GM18868 (cell line): Measurements from ENCODE around the gene DTD1.

Source experiments
- ATAC-seq: cut with Tn5 transposase; IDR thresholded peaks from one replicate; pipeline ENCODE4 v1.9.1; 2021; ENCODE audit warnings: mild to moderate bottlenecking, moderate library complexity; ENCODE audit not compliant: unreplicated experiment

Gene DTD1

DNA sequence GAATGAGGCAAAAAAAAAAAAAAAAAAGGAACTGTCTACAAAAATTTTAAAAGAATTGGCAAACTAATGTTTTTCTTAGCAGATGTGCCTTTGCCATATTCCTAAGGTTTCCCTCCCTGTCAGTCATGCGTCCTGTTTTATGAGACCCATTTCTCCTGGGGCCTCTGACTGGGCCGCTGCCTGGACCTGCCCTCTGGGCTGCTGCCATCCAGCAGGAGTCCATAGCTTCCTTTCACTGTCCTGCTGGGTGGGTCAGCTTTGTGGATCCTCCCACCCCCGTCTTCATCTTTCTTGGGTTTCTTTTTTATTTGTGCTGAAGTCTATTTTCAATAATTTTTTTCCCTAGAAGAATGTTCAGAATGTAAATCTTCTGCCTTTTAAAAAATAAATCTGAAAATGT, 114.9 kb downstream of the DTD1 start:
- no peak for ATAC-seq

DNA sequence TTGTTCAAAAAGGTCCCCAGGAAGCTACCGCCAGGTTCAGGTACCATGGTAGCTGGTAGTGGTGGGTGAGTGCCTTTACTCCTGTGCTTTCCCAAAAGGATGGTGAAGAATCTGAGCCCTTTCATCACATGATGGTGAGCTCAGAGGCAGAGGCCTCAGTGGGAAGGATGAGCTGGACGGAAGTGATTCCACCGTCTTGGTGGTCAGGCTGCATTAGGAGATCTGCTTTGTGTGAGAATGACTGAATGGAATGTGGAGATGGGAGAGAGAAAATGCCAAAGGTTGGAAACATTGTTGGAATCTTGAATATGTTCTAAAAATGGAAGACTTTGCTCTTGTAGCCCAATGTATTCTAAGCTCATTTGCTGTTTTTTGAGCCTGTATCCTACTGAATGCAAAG, 117.6 kb downstream of the DTD1 start:
- no peak for ATAC-seq

DNA sequence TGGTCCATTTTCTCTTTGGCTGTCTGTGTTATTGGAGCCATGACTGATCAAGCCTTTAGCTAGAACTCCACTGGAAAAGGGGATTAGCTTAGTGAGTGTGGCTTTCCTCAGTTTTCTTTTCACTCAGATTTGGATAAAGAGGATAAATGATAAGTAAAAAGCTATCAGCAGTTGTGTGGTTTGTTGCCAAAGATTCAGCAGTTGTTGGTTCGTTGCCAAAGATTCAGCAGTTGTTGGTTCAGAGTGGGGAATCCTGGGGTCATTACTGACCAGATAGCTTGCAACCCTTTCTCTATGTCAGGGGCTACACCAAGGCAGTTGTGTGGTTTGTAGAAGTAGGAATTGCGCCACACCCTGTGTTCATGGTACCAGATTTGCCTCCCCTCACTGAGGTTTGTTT, 118.1 kb downstream of the DTD1 start:
- no peak for ATAC-seq

DNA sequence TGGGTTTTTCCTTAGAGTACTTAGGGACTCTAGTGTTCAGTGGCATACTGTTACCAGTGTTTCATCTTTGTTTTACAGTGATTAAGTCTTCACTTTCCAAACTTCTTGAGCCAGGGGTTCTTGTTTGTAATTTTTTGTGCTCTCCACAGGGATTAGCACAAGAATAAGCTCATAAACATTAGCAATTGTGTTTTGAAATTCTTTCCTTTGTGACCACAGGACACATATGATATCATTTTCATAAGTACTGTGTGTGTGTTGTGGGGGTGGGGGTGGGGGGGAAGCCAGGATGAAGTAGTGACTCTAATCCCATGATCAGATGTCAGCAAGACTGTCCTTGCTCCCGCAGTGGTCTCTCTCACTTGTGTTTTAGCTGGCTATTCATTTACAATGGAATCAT, 124.3 kb downstream of the DTD1 start:
- no peak for ATAC-seq

DNA sequence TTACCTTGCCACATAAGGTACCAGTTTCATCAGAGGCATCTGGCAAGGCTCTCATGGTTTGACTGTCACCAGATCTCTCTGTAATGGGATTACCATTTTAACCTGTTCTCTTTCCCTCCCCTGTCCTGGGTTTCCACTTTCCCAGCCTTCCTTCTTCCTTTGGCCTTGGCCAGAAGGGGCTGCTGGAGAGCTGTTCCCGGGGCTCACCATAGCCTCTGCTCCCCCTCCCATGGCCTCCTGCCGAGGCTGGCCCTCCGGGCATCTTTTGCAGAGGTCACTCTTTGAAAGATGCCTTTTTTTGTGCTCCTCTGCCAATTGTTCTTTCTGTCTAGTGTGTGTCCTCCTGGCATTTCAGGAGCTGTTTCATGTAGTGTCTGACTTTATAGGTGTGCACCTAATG, 125.0 kb downstream of the DTD1 start:
- no peak for ATAC-seq

DNA sequence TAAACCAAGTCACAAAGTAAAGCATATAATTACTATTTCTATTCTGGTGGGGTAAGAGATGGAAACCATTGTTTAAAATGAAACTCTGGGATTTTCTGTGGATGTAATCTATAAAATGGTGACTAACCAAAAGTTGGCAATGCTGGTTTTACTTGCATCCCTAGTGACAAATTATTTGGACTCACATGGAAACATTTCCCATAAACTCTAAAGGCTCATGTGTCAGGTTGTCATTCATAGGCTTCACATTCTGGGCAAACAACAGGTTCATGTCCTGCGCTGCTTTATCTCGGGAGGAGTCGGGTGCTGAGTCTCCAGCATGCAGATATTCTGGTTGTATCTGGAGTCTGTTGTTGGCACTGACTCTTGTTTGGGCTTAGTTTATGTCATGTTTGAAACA, 127.7 kb downstream of the DTD1 start:
- no peak for ATAC-seq

DNA sequence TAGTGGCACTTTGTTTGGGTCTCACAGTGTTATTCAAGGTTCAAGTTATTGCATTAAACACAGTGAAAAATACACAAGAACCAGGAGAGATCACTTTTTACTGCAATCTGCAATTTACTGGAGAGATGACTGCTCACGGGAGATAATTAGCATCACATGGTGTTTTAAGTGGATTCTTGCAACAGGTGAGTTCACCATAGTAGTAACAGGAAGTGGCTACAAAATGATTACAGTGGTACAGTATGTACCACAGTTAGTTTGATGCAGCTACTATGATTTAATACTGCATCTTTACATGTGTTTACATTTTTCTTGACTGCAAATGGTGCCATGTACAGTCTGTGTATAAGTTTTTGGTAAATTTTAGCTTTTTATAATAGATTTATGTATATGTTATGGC, 129.2 kb downstream of the DTD1 start:
- no peak for ATAC-seq

DNA sequence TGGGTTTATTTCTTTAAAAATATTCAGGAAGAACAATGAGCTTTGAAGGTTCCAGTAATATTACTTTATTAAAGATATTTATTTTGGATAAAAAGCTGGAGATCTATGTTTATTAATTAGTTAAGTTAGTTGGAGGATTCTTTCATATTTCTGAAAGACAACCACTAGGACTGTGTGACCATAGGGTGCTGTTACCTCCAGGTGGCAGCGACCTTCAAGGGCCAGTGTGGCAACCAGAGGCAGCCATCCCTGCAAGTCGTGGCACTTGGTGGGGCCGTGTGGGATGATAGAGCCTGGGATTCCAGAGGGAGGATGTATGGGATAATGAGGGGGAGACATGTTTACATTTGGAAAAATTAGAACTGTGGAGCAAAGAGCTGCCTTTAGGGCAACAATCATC, 130.3 kb downstream of the DTD1 start:
- no peak for ATAC-seq

DNA sequence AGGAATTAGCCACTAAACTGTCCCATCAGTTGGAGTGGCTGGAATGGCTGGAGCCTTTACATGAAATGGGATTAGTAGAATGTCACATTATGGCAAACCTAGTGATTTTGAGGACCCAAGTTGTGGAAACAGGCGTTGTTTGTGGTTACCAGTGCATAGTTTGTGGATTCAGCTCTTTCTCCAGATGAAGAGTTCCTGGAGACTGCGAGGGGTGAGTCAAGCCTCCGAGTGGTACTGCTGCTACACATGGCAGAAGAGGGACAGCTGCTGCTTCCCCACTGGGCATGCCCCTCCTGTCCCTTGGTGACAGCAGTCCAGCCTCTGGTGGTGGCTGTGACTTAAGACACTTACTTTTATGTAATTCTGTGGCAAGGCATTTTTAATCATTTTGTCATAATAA, 131.6 kb downstream of the DTD1 start:
- ATAC-seq: no peak

DNA sequence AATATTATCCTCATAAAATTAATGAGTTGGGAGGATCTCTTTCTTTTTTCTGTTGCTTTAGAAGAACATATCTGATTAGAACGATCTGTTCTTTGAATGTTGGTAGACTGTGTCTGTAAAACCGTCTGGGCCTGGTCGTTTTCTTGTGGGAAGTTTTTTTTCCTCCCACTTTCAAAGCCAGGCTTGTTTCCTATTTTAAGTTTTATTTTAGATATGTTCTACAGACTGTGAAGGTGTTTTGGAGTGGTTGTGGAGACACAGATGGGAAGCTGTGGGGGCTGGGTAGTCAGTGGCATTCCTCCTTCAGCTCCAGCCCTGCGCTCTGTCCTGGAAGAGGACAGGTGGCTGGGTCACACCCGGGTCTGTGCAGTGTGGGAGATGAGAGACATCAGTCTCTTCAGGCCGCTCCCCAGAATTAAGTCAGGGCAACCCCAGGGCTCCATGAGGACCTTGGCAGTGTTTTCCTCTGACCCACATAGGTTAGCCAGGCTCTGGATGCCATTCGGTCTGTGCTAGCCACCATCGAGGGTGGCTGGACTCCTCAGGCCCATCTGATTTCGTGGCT, 133.8 kb downstream of the DTD1 start:
- ATAC-seq: no peak

DNA sequence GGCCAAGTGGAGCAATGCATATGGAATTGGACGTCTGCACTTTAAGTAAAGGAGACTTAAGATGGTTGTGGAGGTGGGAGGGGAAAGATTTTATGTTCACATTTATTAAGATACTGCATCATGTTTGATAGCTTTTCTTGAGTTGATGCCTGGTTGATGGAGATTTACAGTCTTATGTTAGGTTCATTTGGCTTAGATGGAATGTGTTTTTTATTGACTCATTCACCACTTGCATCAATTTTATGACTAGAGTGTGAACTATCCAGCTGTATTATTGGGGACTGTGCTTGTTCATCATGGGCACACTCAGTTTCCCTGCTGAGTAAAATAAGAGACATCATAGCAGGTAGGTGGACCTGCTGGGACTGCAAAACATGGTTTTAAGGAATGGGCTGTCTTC, 134.5 kb downstream of the DTD1 start:
- no peak for ATAC-seq

DNA sequence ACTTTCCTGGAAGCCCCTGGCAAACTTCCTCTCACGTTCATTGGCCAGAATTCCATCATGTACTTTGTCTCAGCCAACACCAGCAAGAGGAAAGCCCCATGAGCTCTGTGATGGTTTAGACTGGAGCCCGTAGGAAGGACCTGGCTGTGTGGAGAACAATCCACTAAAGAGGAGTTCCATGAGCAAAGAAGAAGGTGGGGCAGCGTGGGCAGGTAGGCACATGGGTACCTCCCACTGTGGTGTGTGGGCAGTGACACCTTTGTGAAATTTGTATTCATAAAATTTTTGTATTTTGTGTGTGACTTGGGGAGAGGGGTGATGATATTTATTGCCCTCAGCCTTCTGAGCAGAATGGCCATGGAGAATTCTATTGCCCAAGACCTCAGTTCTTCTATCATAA, 136.2 kb downstream of the DTD1 start:
- no peak for ATAC-seq

DNA sequence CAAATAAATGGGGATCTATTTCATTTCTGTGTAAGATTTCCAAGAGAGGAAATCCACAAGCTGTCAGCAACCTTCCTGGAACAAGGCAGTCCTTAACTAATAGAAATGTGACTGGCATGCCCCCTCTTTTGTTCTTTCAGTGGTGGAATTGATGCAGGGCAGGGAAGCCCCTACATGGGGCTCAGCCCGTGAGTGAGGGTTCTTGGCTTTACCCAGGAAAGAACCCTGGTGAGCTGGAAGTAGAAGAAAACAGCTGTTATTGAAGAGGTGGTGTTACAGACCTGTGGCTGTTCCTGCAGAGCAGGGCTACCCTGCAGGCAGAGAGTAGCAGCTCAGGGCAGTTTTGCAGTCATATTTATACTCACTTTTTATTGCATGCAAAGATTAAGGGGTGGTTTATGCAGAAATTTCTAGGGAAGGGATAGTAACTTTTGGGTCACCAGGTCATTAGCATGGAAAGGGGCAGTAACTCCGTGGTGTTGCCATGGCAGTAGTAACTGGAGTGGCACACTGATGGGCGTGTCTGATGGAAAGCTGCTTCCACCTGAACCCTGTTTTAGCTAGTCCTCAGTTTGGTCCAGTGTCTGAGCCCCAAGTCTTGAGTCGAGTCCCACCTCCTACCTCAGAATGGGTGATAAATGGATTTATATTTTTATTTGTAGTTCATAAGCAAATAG, 137.1 kb downstream of the DTD1 start:
- ATAC-seq: no peak

DNA sequence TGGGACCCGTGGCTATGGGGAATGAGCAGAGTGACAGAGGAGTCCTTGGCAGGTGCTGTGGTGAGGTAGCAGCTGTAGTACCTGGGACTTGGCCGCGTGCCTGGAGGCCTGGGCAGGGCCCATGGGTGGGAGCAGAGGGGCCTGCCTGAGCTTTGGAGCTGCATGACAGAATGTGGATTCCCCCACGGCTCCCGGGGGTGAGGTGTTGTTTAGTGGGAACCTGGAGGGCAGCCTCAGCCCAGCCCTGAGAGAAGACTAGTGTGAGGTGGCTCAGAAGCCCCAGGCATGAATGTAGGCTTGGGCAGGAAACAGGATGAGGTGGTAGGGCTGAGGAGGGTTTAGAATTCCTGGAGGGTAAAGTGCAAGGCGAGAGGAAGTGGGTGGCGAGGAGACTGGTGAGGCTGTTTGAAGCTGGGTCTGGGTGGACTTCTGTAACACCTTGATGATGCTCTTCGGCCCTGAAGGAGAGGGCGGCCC, 139.2 kb downstream of the DTD1 start:
- no peak for ATAC-seq

DNA sequence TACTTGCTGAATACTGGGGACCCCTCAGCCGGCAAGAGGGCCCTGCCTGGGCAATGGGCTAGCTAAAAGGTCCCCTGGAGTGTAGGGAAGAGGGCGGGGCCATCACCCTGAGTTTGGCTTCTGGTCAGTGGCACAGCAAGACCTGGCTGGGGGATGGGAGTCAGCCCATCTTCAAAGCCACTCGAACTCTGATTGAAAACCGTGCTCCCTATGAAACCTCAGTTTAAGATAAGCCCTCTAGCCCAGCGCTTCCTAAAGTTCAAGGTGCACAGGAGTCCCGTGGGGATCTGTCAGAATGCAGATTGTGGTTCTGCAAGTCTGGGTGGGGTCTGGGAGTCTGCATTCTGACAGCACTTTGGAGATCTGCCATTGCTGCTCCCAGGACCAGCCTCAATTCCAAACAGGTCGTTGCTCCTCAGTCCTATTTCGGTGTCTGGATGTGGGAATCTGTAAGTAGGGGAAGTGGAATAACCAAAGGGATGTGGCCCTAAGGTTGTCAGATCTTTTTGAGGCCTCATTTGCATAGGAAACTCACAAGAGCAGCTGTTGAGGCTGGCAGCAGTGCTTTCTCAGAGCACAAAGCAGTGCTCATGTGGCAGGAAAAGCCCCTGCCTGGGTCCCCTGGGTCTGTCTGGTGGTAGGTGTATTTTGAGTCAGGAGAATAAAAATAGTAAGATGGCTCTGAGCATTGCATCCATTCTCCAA, 140.5 kb downstream of the DTD1 start:
- ATAC-seq: peak; percentile 96

DNA sequence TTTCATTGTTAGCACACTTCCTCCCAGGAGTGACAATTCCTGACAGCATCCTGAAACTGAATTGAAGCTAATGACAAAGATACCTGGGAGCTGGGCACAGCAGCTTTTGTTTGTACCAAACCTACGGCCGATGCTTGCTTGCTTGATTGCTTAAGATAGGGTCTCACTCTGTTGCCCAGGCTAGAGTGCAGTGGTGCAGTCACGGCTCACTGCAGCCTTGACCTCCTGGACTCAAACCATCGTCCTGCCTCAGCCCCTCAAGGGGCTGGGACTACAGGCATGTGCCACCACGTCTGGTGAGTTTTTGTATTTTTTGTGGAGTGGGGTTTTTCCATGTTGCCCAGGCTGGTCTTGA, 141.0 kb downstream of the DTD1 start:
- ATAC-seq: peak; percentile 50

DNA sequence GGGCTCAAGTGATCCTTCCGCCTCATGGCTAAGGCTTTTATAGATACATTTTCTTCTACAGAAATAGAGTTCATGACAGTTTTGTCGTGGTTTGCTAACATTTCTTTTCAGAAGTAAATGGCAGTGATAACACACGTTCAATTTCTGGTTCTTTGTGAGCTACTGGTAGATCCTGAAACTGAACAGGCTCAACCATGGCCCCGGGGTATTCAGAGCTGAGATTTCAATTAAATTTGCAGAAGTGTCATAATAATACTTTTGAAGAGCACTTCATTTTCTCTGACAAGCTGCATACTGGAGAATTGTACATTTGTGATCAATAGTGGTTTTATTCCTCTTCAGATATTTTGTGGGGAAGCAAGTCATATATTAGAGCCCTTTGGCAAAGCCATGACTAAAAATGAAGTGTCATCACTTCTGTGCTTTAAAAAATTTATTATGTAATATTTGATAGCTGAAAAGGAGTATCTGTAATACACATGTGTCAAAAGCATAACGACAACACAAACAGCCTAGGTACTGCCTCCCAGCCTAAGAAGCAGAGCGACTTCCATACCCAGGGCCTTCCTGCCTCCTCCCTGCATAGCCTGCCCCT, 141.5 kb downstream of the DTD1 start:
- peak; percentile 1 for ATAC-seq

DNA sequence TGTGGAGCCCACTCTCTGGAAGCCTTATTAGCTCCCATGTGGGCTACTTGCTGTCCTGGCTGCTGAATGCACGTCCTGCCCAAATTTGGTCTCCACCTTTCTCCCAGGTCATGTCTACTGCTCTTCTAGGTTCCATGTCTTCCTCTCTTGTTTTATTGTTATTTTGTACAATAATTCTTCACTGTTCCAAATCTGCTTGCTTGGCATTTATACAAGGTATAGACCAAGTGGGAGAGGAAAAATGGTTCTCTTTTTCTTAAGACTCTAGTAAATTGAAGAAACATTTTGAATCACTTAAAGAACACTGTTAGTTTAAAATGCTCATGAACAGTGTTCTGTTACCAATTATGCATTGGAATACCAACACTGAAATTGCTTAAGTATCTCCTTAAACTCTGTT, 144.1 kb downstream of the DTD1 start:
- ATAC-seq: no peak

DNA sequence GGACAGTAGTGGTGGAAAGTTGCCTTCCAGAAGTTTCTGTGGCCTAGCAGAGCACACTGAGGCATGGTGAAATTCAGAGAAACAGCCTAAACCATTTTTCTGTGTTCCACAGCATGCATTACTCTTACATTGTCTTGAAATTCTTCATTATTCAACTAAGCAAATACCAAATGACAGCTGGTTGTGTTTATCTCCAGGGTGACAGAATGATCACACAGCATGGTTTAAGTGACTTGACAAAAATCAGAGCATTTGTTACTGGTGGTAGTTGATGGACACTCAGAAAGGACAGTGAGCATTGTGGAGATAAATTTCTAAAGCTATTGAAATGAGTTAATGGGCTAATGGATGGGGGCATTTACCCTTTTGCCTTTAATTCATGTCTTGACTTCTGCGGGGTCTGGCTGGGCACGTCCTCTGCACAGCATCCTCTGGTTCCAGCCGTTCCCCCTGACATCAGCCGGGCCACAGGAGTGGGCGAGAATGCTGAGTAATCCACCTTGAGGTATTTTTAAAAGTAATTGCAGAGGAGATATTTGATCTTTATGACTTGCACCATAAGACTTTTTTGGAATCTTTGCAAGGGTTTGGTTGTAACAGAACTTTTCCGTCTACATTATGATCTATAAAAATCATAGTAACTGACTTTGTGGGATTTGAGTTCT, 146.8 kb downstream of the DTD1 start:
- no peak for ATAC-seq

DNA sequence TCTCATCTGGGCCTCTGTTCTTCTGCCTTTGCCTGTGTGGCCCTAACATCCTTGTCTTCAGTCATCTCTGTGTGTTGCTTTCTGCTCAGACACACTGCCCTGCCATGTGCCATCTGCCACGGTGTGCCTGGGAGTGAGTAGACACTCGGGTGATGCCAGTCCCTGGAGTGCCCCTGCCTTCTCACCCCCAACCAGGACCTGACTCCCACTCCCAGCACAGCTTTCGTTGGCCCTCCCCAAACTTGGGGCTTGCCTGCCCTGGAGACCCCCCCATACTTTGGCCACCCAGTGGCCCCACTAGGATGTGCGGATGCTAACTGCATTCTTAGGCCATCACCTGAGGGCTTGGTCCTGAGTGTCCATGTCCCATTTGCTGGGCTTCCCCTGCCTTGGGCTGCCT, 149.3 kb downstream of the DTD1 start:
- no peak for ATAC-seq

DNA sequence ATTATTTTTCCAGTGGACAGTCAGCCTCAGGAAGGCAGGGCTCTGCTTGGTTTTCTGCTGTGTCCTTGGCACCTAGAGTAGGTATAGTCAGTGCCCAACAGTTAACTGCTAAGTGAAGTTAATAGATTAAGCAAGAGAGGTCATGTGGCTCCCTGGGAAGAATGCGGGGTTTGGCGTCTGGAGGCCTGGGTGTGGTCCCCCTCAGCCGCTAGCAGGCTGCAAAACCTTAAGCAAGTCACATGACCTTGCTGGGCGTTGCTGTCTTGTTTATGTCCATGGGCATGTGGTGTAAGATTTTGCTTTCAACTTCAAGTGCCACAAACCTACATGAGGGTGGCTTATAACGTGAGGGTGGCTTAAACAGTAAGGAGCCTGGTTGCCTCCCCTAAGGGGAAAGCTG, 150.2 kb downstream of the DTD1 start:
- ATAC-seq: no peak

DNA sequence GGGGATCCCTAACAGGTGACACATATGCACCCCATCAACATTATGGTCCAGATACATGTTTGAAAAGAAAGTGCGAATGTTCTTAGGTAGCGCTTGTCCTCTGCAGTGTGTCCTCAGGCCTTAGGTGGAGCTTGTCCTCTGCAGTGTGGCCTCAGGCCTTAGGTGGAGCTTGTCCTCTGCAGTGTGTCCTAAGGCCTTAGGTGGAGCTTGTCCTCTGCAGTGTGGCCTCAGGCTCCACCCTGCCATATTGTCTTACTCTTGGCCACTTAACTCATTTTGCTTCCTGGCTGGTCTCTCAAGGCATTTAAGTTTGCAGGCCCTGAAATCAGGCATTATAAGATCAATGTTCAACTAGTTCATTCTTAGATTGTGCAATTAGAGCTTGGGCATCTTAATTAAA, 151.0 kb downstream of the DTD1 start:
- ATAC-seq: no peak
